ENCODE measurements around the gene CNTNAP2.

The CNTNAP2 gene

GRCh38 chr7:148253629-148254028, 2137.0 kb downstream of the CNTNAP2 start:
- Histone ChIP-seq H3K36me3 (ENCODE audit: control insufficient read depth, insufficient read depth, low read length) (no peaks in the 10 kb centered on the region), H3K9ac (ENCODE audit: low read length) (no peak overlapping the region), H3K4me1 (ENCODE audit: control insufficient read depth, insufficient read depth, low read length) (no peaks in the 10 kb centered on the region), H3K27ac (ENCODE audit: low read depth, low read length) (no peak overlapping the region), H3K4me3 (ENCODE audit: low read length) (no peak overlapping the region), H3K27me3 (ENCODE audit: control insufficient read depth, insufficient read depth, low read length) (no peaks in the 10 kb centered on the region)

- no peaks in the 10 kb centered on the region for H3K36me3 ChIP-seq (ENCODE audit: control insufficient read depth, insufficient read depth, low read length)
- H3K4me3 ChIP-seq (ENCODE audit: low read length): no peak overlapping the region
- H3K4me1 ChIP-seq (ENCODE audit: control insufficient read depth, insufficient read depth, low read length): no peaks in the 10 kb centered on the region
- H3K27ac ChIP-seq (ENCODE audit: low read depth, low read length): no peak overlapping the region
- no peaks in the 10 kb centered on the region for H3K27me3 ChIP-seq (ENCODE audit: control insufficient read depth, insufficient read depth, low read length)
- H3K9ac ChIP-seq (ENCODE audit: low read length): no peak overlapping the region
Observed at GRCh38 chr7:148255333-148255732, 2138.7 kb downstream of the CNTNAP2 start.

DNA sequence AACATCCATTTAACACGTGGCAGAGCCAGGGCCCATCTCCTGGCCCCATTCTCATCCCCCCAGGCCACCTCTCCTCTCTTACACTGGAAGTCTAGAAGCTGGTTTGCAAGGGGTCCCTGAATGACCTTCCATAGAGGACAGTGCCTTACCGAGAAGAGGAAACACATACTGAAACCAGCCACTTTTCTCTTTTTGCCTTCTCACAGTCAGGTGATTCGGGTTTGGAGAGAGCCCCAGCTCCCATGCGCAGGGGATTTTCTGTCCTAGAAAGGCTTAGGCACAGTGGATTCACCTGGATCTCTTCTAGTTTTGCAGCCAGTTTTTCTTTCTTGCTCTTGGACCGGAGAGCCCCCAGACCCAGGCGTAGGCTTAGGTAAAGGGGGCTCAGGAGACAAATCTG, 2139.8 kb downstream of the CNTNAP2 start:
- Histone ChIP-seq H3K27me3 (ENCODE audit: control insufficient read depth, insufficient read depth, low read length) (no peaks in the 10 kb centered on the region), H3K27ac (ENCODE audit: low read depth, low read length) (no peak overlapping the region), H3K36me3 (ENCODE audit: control insufficient read depth, insufficient read depth, low read length) (no peaks in the 10 kb centered on the region), H3K4me3 (ENCODE audit: low read length) (no peak overlapping the region), H3K4me1 (ENCODE audit: control insufficient read depth, insufficient read depth, low read length) (no peaks in the 10 kb centered on the region), H3K9ac (ENCODE audit: low read length) (no peak overlapping the region)

GRCh38 chr7:148260599-148260998, 2144.0 kb downstream of the CNTNAP2 start:
- Histone ChIP-seq H3K27me3 (ENCODE audit: control insufficient read depth, insufficient read depth, low read length) (no peaks in the 10 kb centered on the region), H3K27ac (ENCODE audit: low read depth, low read length) (no peak overlapping the region), H3K4me3 (ENCODE audit: low read length) (no peak overlapping the region), H3K36me3 (ENCODE audit: control insufficient read depth, insufficient read depth, low read length) (no peaks in the 10 kb centered on the region), H3K9ac (ENCODE audit: low read length) (no peak overlapping the region), H3K4me1 (ENCODE audit: control insufficient read depth, insufficient read depth, low read length) (no peaks in the 10 kb centered on the region)

GRCh38 chr7:148261523-148261922, 2144.9 kb downstream of the CNTNAP2 start:
- no peak overlapping the region for H3K27ac ChIP-seq (ENCODE audit: low read depth, low read length)
- H3K36me3 ChIP-seq (ENCODE audit: control insufficient read depth, insufficient read depth, low read length): no peaks in the 10 kb centered on the region
- H3K4me1 ChIP-seq (ENCODE audit: control insufficient read depth, insufficient read depth, low read length): no peaks in the 10 kb centered on the region
- H3K9ac ChIP-seq (ENCODE audit: low read length): no peak overlapping the region
- H3K27me3 ChIP-seq (ENCODE audit: control insufficient read depth, insufficient read depth, low read length): no peaks in the 10 kb centered on the region
- H3K4me3 ChIP-seq (ENCODE audit: low read length): no peak overlapping the region

DNA sequence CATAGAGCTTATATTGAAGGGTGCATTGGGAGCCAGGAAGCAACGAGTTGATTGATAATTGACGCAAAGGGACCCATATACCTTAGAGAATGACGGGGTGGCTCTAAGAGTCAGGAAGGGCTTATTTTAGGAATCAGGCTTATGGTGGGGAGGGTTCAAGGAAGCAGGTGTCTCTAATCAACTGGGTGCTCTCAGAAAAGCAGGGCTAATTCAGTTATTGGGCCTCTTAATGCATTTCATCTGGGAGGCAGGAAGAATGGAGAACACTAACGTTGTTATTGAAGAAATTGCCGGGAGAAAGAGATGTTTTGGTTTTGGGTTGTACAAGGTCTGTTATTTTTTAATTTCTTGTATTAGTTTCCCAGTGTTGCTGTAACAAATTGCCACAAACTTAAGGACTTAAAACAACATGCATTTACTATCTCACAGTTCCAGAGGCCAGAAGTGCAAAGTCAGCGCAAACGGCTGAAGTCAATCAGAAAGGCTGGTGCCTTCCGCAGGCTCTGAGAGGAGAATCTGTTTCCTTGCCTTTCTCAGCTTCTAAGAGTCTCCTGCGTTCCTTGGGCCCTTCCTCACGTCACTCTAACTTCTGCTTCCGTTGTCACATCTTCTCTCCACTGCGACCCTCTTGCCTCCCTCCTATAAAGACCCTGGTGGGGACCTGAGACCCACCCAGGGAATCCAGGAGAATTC, 2145.5 kb downstream of the CNTNAP2 start:
- Histone ChIP-seq H3K4me1 (ENCODE audit: control insufficient read depth, insufficient read depth, low read length) (no peaks in the 10 kb centered on the region), H3K4me3 (ENCODE audit: low read length) (no peak overlapping the region), H3K27ac (ENCODE audit: low read depth, low read length) (no peak overlapping the region), H3K36me3 (ENCODE audit: control insufficient read depth, insufficient read depth, low read length) (no peaks in the 10 kb centered on the region), H3K27me3 (ENCODE audit: control insufficient read depth, insufficient read depth, low read length) (no peaks in the 10 kb centered on the region), H3K9ac (ENCODE audit: low read length) (no peak overlapping the region)

DNA sequence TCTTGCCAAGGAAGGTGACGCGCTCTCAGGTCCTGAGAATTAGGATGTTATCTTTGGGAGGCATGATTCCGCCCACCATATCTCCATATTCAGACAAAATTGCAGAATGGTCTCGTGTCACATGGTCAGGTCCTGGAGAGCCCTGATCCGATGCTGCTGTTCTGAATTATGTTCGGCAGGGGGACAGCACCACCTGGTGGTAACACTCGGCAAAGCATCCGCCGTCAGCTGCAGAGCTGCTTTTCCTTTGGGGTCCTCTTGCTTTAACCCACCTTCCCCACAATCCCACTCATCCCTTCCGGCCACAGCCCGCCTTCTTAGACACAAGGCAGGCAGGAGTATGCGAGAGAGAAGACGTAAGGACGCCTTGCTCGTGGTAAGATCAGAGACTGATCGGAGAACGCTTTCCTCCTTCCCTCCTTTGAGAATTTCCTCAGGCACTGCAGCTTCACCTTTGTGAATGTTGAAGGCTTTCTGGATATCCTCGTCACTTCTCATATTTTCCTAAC, 2146.2 kb downstream of the CNTNAP2 start:
- H3K9ac ChIP-seq (ENCODE audit: low read length): no peak overlapping the region
- H3K4me1 ChIP-seq (ENCODE audit: control insufficient read depth, insufficient read depth, low read length): no peaks in the 10 kb centered on the region
- H3K4me3 ChIP-seq (ENCODE audit: low read length): peak overlapping the region; percentile 16
- H3K27me3 ChIP-seq (ENCODE audit: control insufficient read depth, insufficient read depth, low read length): no peaks in the 10 kb centered on the region
- H3K27ac ChIP-seq (ENCODE audit: low read depth, low read length): no peak overlapping the region
- no peaks in the 10 kb centered on the region for H3K36me3 ChIP-seq (ENCODE audit: control insufficient read depth, insufficient read depth, low read length)

- no peak overlapping the region for H3K4me3 ChIP-seq (ENCODE audit: low read length)
- H3K9ac ChIP-seq (ENCODE audit: low read length): no peak overlapping the region
- H3K27ac ChIP-seq (ENCODE audit: low read depth, low read length): no peak overlapping the region
- H3K27me3 ChIP-seq (ENCODE audit: control insufficient read depth, insufficient read depth, low read length): no peaks in the 10 kb centered on the region
- H3K4me1 ChIP-seq (ENCODE audit: control insufficient read depth, insufficient read depth, low read length): no peaks in the 10 kb centered on the region
- H3K36me3 ChIP-seq (ENCODE audit: control insufficient read depth, insufficient read depth, low read length): no peaks in the 10 kb centered on the region
Observed at GRCh38 chr7:148264933-148265557, 2148.4 kb downstream of the CNTNAP2 start.

DNA sequence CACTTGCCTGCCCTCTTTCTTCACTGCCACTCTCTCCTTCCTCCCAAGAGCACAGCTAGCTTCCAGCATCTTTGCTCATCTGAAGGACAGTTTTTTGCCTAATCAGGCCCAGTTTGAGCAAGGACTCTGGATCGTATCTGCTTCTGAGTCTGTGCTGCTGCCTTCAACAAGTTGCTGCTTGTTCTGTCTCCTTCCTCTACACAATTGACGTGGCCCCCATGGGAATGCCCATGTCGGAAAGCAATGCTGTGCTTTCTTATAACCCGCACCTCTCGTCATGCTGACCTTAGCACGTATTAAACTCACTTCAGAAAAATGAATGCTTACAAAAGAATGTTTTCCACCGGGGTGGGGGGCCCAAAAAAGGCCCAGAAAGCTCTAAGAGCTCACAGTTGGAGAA, 2149.3 kb downstream of the CNTNAP2 start:
- H3K27ac ChIP-seq (ENCODE audit: low read depth, low read length): no peak overlapping the region
- no peak overlapping the region for H3K4me3 ChIP-seq (ENCODE audit: low read length)
- no peaks in the 10 kb centered on the region for H3K36me3 ChIP-seq (ENCODE audit: control insufficient read depth, insufficient read depth, low read length)
- H3K27me3 ChIP-seq (ENCODE audit: control insufficient read depth, insufficient read depth, low read length): no peaks in the 10 kb centered on the region
- no peak overlapping the region for H3K9ac ChIP-seq (ENCODE audit: low read length)
- no peaks in the 10 kb centered on the region for H3K4me1 ChIP-seq (ENCODE audit: control insufficient read depth, insufficient read depth, low read length)

DNA sequence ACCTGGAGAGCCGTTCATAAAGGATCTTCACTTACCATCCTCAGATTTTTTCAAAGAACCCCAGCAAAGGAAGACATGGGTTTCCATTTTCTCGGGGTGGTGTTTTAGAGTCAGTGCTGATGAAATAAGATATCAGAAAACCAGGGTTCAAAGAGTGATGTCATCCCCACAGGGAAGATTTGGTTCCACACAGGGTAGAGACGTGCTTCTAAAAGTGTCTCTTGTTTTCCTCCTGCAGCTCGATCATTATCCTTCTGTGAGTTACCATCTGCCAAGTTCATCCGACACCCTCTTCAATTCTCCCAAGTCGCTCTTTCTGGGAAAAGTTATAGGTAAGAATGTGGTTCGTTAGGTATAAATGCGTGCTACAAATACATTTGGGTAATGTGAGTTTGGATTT, 2150.2 kb downstream of the CNTNAP2 start:
- Histone ChIP-seq H3K36me3 (ENCODE audit: control insufficient read depth, insufficient read depth, low read length) (no peaks in the 10 kb centered on the region), H3K27ac (ENCODE audit: low read depth, low read length) (no peak overlapping the region), H3K27me3 (ENCODE audit: control insufficient read depth, insufficient read depth, low read length) (no peaks in the 10 kb centered on the region), H3K9ac (ENCODE audit: low read length) (no peak overlapping the region), H3K4me3 (ENCODE audit: low read length) (no peak overlapping the region), H3K4me1 (ENCODE audit: control insufficient read depth, insufficient read depth, low read length) (no peaks in the 10 kb centered on the region)

- no peaks in the 10 kb centered on the region for H3K4me1 ChIP-seq (ENCODE audit: control insufficient read depth, insufficient read depth, low read length)
- no peak overlapping the region for H3K4me3 ChIP-seq (ENCODE audit: low read length)
- H3K27me3 ChIP-seq (ENCODE audit: control insufficient read depth, insufficient read depth, low read length): peaks cover 2% of the 10 kb centered on the region
- H3K9ac ChIP-seq (ENCODE audit: low read length): no peak overlapping the region
- H3K36me3 ChIP-seq (ENCODE audit: control insufficient read depth, insufficient read depth, low read length): no peaks in the 10 kb centered on the region
- no peak overlapping the region for H3K27ac ChIP-seq (ENCODE audit: low read depth, low read length)
Observed at GRCh38 chr7:148270576-148270975, 2154.0 kb downstream of the CNTNAP2 start.

DNA sequence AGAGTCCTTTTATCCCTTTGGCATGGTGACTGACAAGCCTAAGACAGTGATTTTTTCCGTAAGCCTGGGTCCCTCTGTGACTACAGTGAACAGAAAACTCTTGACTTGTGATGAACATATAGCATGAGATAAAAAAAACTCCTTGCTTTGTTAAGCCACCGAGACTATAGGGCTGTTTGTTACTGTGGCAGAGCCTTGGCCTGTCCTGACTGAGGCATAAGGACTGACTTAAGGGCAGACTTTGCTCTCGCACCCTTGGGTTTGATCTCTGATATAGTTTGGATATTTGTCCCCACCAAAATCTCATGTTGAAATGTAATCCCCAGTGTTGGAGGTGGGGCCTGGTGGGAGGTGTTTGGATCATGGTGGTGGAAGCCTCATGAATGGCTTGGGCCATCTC, 2157.5 kb downstream of the CNTNAP2 start:
- Histone ChIP-seq H3K27me3 (ENCODE audit: control insufficient read depth, insufficient read depth, low read length) (peaks cover 2% of the 10 kb centered on the region), H3K36me3 (ENCODE audit: control insufficient read depth, insufficient read depth, low read length) (no peaks in the 10 kb centered on the region), H3K9ac (ENCODE audit: low read length) (no peak overlapping the region), H3K27ac (ENCODE audit: low read depth, low read length) (no peak overlapping the region), H3K4me1 (ENCODE audit: control insufficient read depth, insufficient read depth, low read length) (no peaks in the 10 kb centered on the region), H3K4me3 (ENCODE audit: low read length) (no peak overlapping the region)

GRCh38 chr7:148275359-148275890, 2158.8 kb downstream of the CNTNAP2 start:
- H3K4me3 ChIP-seq (ENCODE audit: low read length): no peak overlapping the region
- H3K27ac ChIP-seq (ENCODE audit: low read depth, low read length): no peak overlapping the region
- no peaks in the 10 kb centered on the region for H3K4me1 ChIP-seq (ENCODE audit: control insufficient read depth, insufficient read depth, low read length)
- H3K27me3 ChIP-seq (ENCODE audit: control insufficient read depth, insufficient read depth, low read length): peaks cover 2% of the 10 kb centered on the region
- no peaks in the 10 kb centered on the region for H3K36me3 ChIP-seq (ENCODE audit: control insufficient read depth, insufficient read depth, low read length)
- H3K9ac ChIP-seq (ENCODE audit: low read length): no peak overlapping the region
